Mesenchymal stem cell (in vitro differentiated cells and primary cell): Measurements from ENCODE around the gene PIK3R1.

Experiments
- DNase-seq: peaks from one replicate; pipeline ENCODE4 v3.0.0-alpha.2; 2013
- H2AFZ ChIP-seq: one replicate; pipeline ENCODE4 v1.6.1; 2013; ENCODE audit warnings: low read depth, mild to moderate bottlenecking, control low read depth, inconsistent platforms, low read length, moderate library complexity
- H2AK5ac ChIP-seq: 2 replicates; pipeline ENCODE4 v1.6.1; 2013; ENCODE audit warnings: low read length, moderate library complexity, mild to moderate bottlenecking, inconsistent platforms; ENCODE audit not compliant: severe bottlenecking
- H2BK120ac ChIP-seq: one replicate; pipeline ENCODE4 v1.6.1; 2013; ENCODE audit warnings: low read depth, mild to moderate bottlenecking, inconsistent platforms, low read length, moderate library complexity
- H2BK12ac ChIP-seq, 2 experiments: one replicate each; pipeline ENCODE4 v1.6.1; 2013; ENCODE audit warnings: inconsistent platforms in 2 of 2, low read length in 2 of 2, mild to moderate bottlenecking in 2 of 2, moderate library complexity in 2 of 2, control low read depth in 1 of 2
- H2BK15ac ChIP-seq: one replicate; pipeline ENCODE4 v1.6.1; 2013; ENCODE audit warnings: mild to moderate bottlenecking, low read depth, inconsistent platforms; ENCODE audit not compliant: poor library complexity, severe bottlenecking
- H2BK5ac ChIP-seq: 2 replicates; pipeline ENCODE4 v1.6.1; 2013; ENCODE audit warnings: low read depth, mild to moderate bottlenecking, low read length, control low read depth, inconsistent platforms; ENCODE audit not compliant: poor library complexity, severe bottlenecking
- H3K14ac ChIP-seq, 2 experiments: one replicate each; pipeline ENCODE4 v1.6.1; 2013; ENCODE audit warnings: inconsistent platforms in 2 of 2, low read length in 2 of 2, control low read depth in 1 of 2, mild to moderate bottlenecking in 1 of 2, moderate library complexity in 1 of 2
- H3K18ac ChIP-seq, 2 experiments: one replicate each; pipeline ENCODE4 v1.6.1; 2013; ENCODE audit warnings: inconsistent platforms in 2 of 2, low read length in 2 of 2, control low read depth in 1 of 2, low read depth in 1 of 2, mild to moderate bottlenecking in 1 of 2
- H3K23ac ChIP-seq, 2 experiments: one replicate each; pipeline ENCODE4 v1.6.1; 2013; ENCODE audit warnings: inconsistent platforms in 2 of 2, low read length in 2 of 2, mild to moderate bottlenecking in 2 of 2, moderate library complexity in 2 of 2, control low read depth in 1 of 2
- H3K27ac ChIP-seq: 2 replicates; pipeline ENCODE4 v1.5.1; 2013; ENCODE audit warnings: mild to moderate bottlenecking, moderate library complexity, low read length, control low read depth, inconsistent platforms; ENCODE audit not compliant: poor library complexity, severe bottlenecking
- H3K27me3 ChIP-seq, 2 experiments: 2 replicates each; pipeline versions ENCODE4 v1.6.1 to v1.7.0; 2013; ENCODE audit warnings: low read length in 2 of 2, mild to moderate bottlenecking in 2 of 2, moderate library complexity in 2 of 2, control low read depth in 1 of 2, inconsistent platforms in 1 of 2; ENCODE audit not compliant: control insufficient read depth in 1 of 2, insufficient read depth in 1 of 2
- H3K36me3 ChIP-seq, 2 experiments: 2 replicates each; pipeline versions ENCODE4 v1.6.1 to v1.7.0; 2013; ENCODE audit warnings: low read length in 2 of 2, control low read depth in 1 of 2, inconsistent platforms in 1 of 2, low read depth in 1 of 2, mild to moderate bottlenecking in 1 of 2; ENCODE audit not compliant: insufficient read depth in 2 of 2, control insufficient read depth in 1 of 2
- H3K4ac ChIP-seq, 2 experiments: one replicate each; pipeline ENCODE4 v1.6.1; 2013; ENCODE audit warnings: inconsistent platforms in 2 of 2, low read length in 2 of 2, mild to moderate bottlenecking in 2 of 2, moderate library complexity in 2 of 2, control low read depth in 1 of 2, low read depth in 1 of 2
- H3K4me1 ChIP-seq: 2 replicates; pipeline ENCODE4 v1.6.1; 2013; ENCODE audit warnings: low read depth, low read length, control low read depth; ENCODE audit not compliant: control insufficient read depth, insufficient read depth
- H3K4me2 ChIP-seq: 2 replicates; pipeline ENCODE4 v1.6.1; 2013; ENCODE audit warnings: low read length, mild to moderate bottlenecking, inconsistent platforms; ENCODE audit not compliant: poor library complexity, severe bottlenecking
- H3K4me3 ChIP-seq, 2 experiments: 2 replicates each; pipeline versions ENCODE4 v1.5.1 to v1.7.0; 2013; ENCODE audit warnings: low read length in 2 of 2, mild to moderate bottlenecking in 2 of 2, control low read depth in 1 of 2, low read depth in 1 of 2; ENCODE audit not compliant: insufficient read depth in 1 of 2
- H3K79me1 ChIP-seq: replicated peaks from 2 replicates; pipeline ENCODE4 v1.6.1; 2013; ENCODE audit warnings: mild to moderate bottlenecking, control low read depth, low read length, inconsistent platforms; ENCODE audit not compliant: poor library complexity, severe bottlenecking
- H3K9ac ChIP-seq: 2 replicates; pipeline ENCODE4 v1.7.0; 2013; ENCODE audit warnings: mild to moderate bottlenecking, low read length, moderate library complexity
- H3K9me3 ChIP-seq: 2 replicates; pipeline ENCODE4 v1.7.0; 2013; ENCODE audit warnings: mild to moderate bottlenecking, low read length; ENCODE audit not compliant: control insufficient read depth
- H4K8ac ChIP-seq: one replicate; pipeline ENCODE4 v1.6.1; 2013; ENCODE audit warnings: inconsistent platforms, mild to moderate bottlenecking, low read length, moderate library complexity
- H4K91ac ChIP-seq: one replicate; pipeline ENCODE4 v1.6.1; 2013; ENCODE audit warnings: mild to moderate bottlenecking, low read length, inconsistent platforms
- WGBS: methylation state at CpG from one replicate; pipeline ENCODE4 v1.1.7; 2013; ENCODE audit warnings: mixed read lengths; 5-methylcytosine and 5-hydroxymethylcytosine counted together

PIK3R1 gene

GRCh38 chr5:68305223-68305870 is 89.8 kb downstream of the PIK3R1 start:
- Histone ChIP-seq H2AK5ac (no peak overlapping the region), H3K4me1 (peaks cover 2% of the 10 kb centered on the region), H3K23ac (no peak overlapping the region), H2AFZ (no peak overlapping the region), H3K27ac (no peak overlapping the region), H2BK120ac (no peak overlapping the region), H3K14ac (no peak overlapping the region), H3K36me3 (peaks cover 0 to 16% of the 10 kb centered on the region in 2 experiments), H3K27me3 (no peaks in the 10 kb centered on the region), H2BK15ac (no peak overlapping the region), H3K4ac (no peak overlapping the region), H2BK12ac (no peak overlapping the region), H3K4me3 (no peak overlapping the region), H2BK5ac (no peak overlapping the region), H3K18ac (no peak overlapping the region), H4K8ac (no peak overlapping the region), H3K4me2 (no peak overlapping the region), H3K9ac (no peak overlapping the region), H4K91ac (no peak overlapping the region), H3K79me1 (no peaks in the 10 kb centered on the region), H3K9me3 (no peaks in the 10 kb centered on the region)
- WGBS, result 100% methylated on average over 1 of the region's 1 CpG
- no peak for DNase-seq

DNA sequence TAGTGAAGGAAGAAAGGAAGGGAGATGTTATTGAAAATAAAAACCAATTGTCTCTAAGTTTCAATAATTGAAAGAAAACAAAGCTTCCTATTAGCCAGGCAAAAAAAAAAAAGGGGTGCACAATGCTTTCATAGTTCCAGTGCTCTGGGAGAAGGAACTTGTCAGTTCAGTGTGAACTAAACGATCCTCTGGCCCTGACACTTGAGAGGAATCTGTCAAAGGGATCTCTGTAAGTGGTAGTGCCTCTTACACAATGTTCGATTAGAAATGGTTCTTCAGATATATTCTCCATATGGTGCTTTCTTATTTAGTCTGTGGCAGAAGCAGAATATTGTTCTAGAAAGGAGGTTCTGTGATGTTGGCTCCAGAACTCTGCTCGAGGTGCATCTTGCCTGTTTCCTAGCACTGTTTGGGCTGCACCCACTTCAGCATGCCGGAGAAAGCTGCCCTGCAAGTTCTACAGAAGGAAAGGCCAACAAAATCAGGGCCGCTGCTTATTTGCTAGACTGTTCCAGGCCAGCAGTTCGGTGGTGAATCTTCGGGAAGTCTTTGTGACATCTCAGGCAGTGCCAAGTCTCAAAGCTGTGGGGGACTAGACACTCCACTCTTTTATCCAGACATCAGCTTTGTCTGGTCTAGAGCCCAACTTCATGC is 90.9 kb downstream of the PIK3R1 start:
- H3K4me3 ChIP-seq, result no peak overlapping the region
- WGBS, result 88% methylated on average over 7 of the region's 7 CpGs

DNA sequence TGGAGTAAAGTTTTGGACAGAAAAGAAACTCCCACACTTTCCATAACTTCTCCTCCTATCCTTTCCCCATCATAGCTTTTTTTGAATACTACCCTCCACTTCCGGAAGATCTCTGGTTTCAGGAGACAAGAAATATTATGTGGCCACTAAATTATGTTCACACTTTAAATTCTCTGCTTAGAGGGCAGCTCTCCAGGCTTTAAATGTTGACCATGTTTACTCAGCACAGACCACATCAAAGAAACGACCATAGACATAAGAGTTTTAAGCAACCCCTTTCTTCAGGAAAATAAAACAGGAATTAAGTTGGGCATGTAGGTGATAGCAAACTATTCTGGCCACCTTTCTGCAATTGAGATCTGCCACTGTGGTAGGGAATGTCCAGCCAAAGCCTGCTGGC is 97.8 kb downstream of the PIK3R1 start:
- H3K23ac ChIP-seq, result no peak overlapping the region
- H3K4me2 ChIP-seq, result no peak overlapping the region
- H2AFZ ChIP-seq, result no peak overlapping the region
- H2BK120ac ChIP-seq, result no peak overlapping the region
- H4K8ac ChIP-seq, result no peak overlapping the region
- no peaks in the 10 kb centered on the region for H3K36me3 ChIP-seq
- H3K9ac ChIP-seq, result no peak overlapping the region
- H3K79me1 ChIP-seq, result no peaks in the 10 kb centered on the region
- H2BK5ac ChIP-seq, result no peak overlapping the region
- H2AK5ac ChIP-seq, result no peak overlapping the region
- no peak overlapping the region for H3K27ac ChIP-seq
- H3K4ac ChIP-seq, result no peak overlapping the region
- H2BK12ac ChIP-seq, result no peak overlapping the region
- H3K14ac ChIP-seq, result no peak overlapping the region
- H3K18ac ChIP-seq, result no peak overlapping the region
- H4K91ac ChIP-seq, result no peak overlapping the region
- H2BK15ac ChIP-seq, result no peak overlapping the region
- no peak for DNase-seq
- no peaks in the 10 kb centered on the region for H3K9me3 ChIP-seq
- no peak overlapping the region for H3K4me3 ChIP-seq
- no peaks in the 10 kb centered on the region for H3K27me3 ChIP-seq
- WGBS, result 92% methylated on average over 1 of the region's 2 CpGs
- H3K4me1 ChIP-seq, result no peaks in the 10 kb centered on the region

More for the DNA sequence above, 90.9 kb downstream of the PIK3R1 start:
- Histone ChIP-seq H3K36me3 (peaks cover 0 to 10% of the 10 kb centered on the region in 2 experiments), H3K18ac (no peak overlapping the region), H2BK15ac (no peak overlapping the region), H3K27me3 (no peaks in the 10 kb centered on the region), H2BK5ac (no peak overlapping the region), H4K91ac (no peak overlapping the region), H2BK12ac (no peak overlapping the region), H2BK120ac (no peak overlapping the region), H3K14ac (no peak overlapping the region), H2AK5ac (no peak overlapping the region), H3K23ac (no peak overlapping the region), H3K9me3 (no peaks in the 10 kb centered on the region), H3K79me1 (no peaks in the 10 kb centered on the region), H3K4ac (no peak overlapping the region), H3K27ac (no peak overlapping the region), H3K9ac (no peak overlapping the region), H2AFZ (no peak overlapping the region), H4K8ac (no peak overlapping the region), H3K4me2 (no peak overlapping the region), H3K4me1 (peaks cover 2% of the 10 kb centered on the region)
- no peak for DNase-seq

- H3K23ac ChIP-seq, result no peak overlapping the region
- H2AK5ac ChIP-seq, result no peak overlapping the region
- H4K8ac ChIP-seq, result no peak overlapping the region
- no peak overlapping the region for H4K91ac ChIP-seq
- H3K4me1 ChIP-seq, result peaks cover 2% of the 10 kb centered on the region
- H2AFZ ChIP-seq, result no peak overlapping the region
- no peak overlapping the region for H2BK5ac ChIP-seq
- no peak overlapping the region for H3K4ac ChIP-seq
- no peak for DNase-seq
- H3K9me3 ChIP-seq, result no peaks in the 10 kb centered on the region
- H3K4me2 ChIP-seq, result no peak overlapping the region
- no peak overlapping the region for H2BK120ac ChIP-seq
- H3K9ac ChIP-seq, result no peak overlapping the region
- 81% methylated on average over 1 of the region's 2 CpGs for WGBS
- no peak overlapping the region for H2BK12ac ChIP-seq
- H2BK15ac ChIP-seq, result no peak overlapping the region
- no peak overlapping the region for H3K18ac ChIP-seq
- no peaks in the 10 kb centered on the region for H3K36me3 ChIP-seq
- H3K27ac ChIP-seq, result no peak overlapping the region
- no peaks in the 10 kb centered on the region for H3K27me3 ChIP-seq
- no peak overlapping the region for H3K14ac ChIP-seq
- H3K4me3 ChIP-seq, result no peak overlapping the region
- no peaks in the 10 kb centered on the region for H3K79me1 ChIP-seq
Measured at GRCh38 chr5:68314465-68314864, 98.9 kb downstream of the PIK3R1 start.
